ENCODE data around the gene F5. TPM values are rescaled to one million over a fixed set of nuclear protein-coding genes. Genes with fewer than 3 reads are reported as not detected.

F5 gene
- total and polyA plus RNA-seq, 9 of the 15 experiments (the other 6 are each of a cell fraction or from before 2014, with no cell fraction given), result 0.03 to 0.13 TPM; not detected in 7

GRCh38 chr1:169508432-169509338, 77.6 kb downstream of the F5 start:
- POLR2A ChIA-PET, result interaction anchor here (0.9 to 1.4 kb wide), 3 partner anchors 17 to 26 kb away, joined by 3 to 4 read pairs (median 4); no protein-coding TSS in a partner anchor
- DNase-seq (ENCODE audit: extremely low read depth in 1 of 4, low spot score in 3 of 4) (peak; percentile 20 to 68 (median 34)), ATAC-seq (peak; percentile 94), FAIRE-seq (no peak)
- no peaks in the 10 kb centered on the region for H3K9me3 ChIP-seq (replicated peaks; ENCODE audit: control insufficient read depth, insufficient read depth, low read depth, low read length)
- in situ Hi-C loops (cut with MboI) (no loop called here), intact Hi-C loops (cut with micrococcal nuclease) (loop anchor here (1.0 kb wide), 1 partner anchor 42 kb away; no protein-coding TSS in a partner anchor)
- CTCF ChIA-PET (ENCODE audit: low intra/inter-chr PET ratio), result no interaction called here
- H3K9me1 ChIP-seq (ENCODE audit: control insufficient read depth, insufficient read depth, low read length), result no peaks in the 10 kb centered on the region
- H3K4me3 ChIP-seq, result peak overlapping the region; percentile 11; the same call in 1 of the 2 replicates
- WGBS (ENCODE audit: insufficient coverage, low coverage, missing lambda C conversion rate), result 1% methylated on average over 3 of the region's 3 CpGs
- H2AFZ ChIP-seq (ENCODE audit: low read depth, low read length), result peak overlapping the region; percentile 92
- H3K27me3 ChIP-seq (ENCODE audit: control insufficient read depth in 2 of 2, insufficient read depth in 2 of 2, low read length in 2 of 2), result no peaks in the 10 kb centered on the region
- no TSS peak for BruUV-seq (replicated peaks)
- H4K20me1 ChIP-seq (replicated peaks; ENCODE audit: control insufficient read depth, insufficient read depth, low read length), result no peaks in the 10 kb centered on the region
- H3K79me2 ChIP-seq (ENCODE audit: control insufficient read depth, insufficient read depth, low read length), result no peaks in the 10 kb centered on the region
- H3K36me3 ChIP-seq (ENCODE audit: control insufficient read depth, insufficient read depth, low read length), result no peaks in the 10 kb centered on the region
- peak overlapping the region; percentile 77 for H3K27ac ChIP-seq (ENCODE audit: extremely low read depth, low read depth, low read length)
- H3K9ac ChIP-seq (ENCODE audit: insufficient read depth in 1 of 2, low read depth in 2 of 2, low read length in 2 of 2), result peak overlapping the region in 1 of 2 experiments; percentile 69; a peak in 2 of 4 replicates
- peaks cover 0 to 14% of the 10 kb centered on the region in 2 experiments; a peak in 2 of 5 replicates for H3K4me1 ChIP-seq (replicated peaks in 1 of 2; ENCODE audit: control insufficient read depth in 2 of 2, insufficient read depth in 2 of 2, low read length in 2 of 2)
- H3K4me2 ChIP-seq (ENCODE audit: insufficient read depth, low read length), result peak overlapping the region; percentile 50
- TF ChIP-seq EP300 (IDR thresholded peaks at IDR 0.05; ENCODE audit: low read length), result peak; percentile 65; the same call in 1 of the 2 replicates
- TF ChIP-seq TEAD4 (IDR thresholded peaks at IDR 0.05; ENCODE audit: low read length), result peak; percentile 39; the same call in 1 of the 2 replicates
- no peak for TF ChIP-seq TEAD4 (CRISPR knock-in tag; IDR thresholded peaks at IDR 0.05; ENCODE audit: borderline replicate concordance)
- TF ChIP-seq ATF7 (IDR thresholded peaks at IDR 0.05), result 0 out of 2 replicates have a peak, but pooled peaks have one; percentile 24
- TF ChIP-seq CXXC5 (CRISPR knock-in tag; IDR thresholded peaks at IDR 0.05), result peak; percentile 16; the same call in 1 of the 2 replicates
- TF ChIP-seq TRIM25 (IDR thresholded peaks at IDR 0.05; ENCODE audit: borderline replicate concordance), result 0 out of 2 replicates have a peak, but pooled peaks have one; percentile 43
- TF ChIP-seq CHD7 (IDR thresholded peaks at IDR 0.05; ENCODE audit: low read depth, low read length), result no peak
